ENCODE results near the gene POLE3. TPM values are rescaled to one million over a fixed set of nuclear protein-coding genes. Genes with fewer than 3 reads are reported as not detected.
"Not testable (repeated sequence)": the region's sequence is repeated elsewhere in the genome, so short reads cannot be mapped to it uniquely, and the experiment has no call there.

The POLE3 gene
- total RNA-seq, 1 experiment from 2014 or later = 64.5 TPM

DNA sequence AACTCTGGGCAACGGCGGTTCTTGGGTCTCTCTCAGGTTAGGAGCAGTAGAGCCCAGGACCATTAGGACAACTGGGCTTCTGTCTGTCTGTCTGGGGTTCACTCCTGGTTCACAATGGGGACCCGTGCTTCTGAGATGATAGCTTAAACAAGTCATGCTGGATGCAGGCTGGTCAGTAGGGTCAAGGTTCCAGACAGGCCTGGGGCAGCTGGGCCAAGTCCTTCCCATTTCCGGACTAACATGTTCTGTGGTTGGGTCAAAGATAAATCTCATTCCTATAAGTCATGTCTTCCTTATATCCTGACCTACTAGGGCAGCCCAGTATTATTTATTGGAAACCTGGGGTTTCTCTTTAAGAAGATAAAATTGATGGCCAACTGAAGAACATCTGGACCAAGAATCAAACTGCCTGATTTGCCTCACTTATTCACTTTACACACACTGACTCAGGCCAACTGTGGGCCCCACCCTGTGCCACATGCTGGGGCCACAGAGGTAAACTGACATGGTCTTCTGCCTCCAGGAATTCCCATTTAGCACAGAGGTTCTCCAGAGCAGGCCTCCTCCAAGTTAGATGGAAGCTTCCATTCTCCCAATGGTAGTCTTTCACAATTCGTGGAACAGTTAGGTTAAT is 42.0 kb downstream of the POLE3 start:
- H2AFZ ChIP-seq = no peak overlapping the region
- BruUV-seq (replicated peaks) = no TSS peak
- no peaks in the 10 kb centered on the region for H3K27me3 ChIP-seq (ENCODE audit: insufficient read depth, low read depth)
- no peaks in the 10 kb centered on the region for H3K9me2 ChIP-seq (ENCODE audit: insufficient read depth)
- no peaks in the 10 kb centered on the region; the same call in 1 of the 2 replicates for H4K20me1 ChIP-seq (ENCODE audit: insufficient read depth)
- no peak for DNase-seq
- no peaks in the 10 kb centered on the region for H3K4me1 ChIP-seq (replicated peaks; ENCODE audit: insufficient read depth)
- H3F3A ChIP-seq (ENCODE audit: insufficient read depth, low read depth) = peaks cover 23% of the 10 kb centered on the region; the same call in 1 of the 2 replicates
- ChIA-PET POLR2A (ENCODE audit: unreplicated experiment) (no interaction called here), CTCF (no interaction called here)
- no peaks in the 10 kb centered on the region for H3K9me3 ChIP-seq (ENCODE audit: insufficient read depth, low read depth)
- no peak overlapping the region for H3K4me2 ChIP-seq
- H3K27ac ChIP-seq = no peak overlapping the region
- intact Hi-C loops (cut with micrococcal nuclease; ENCODE audit: unreplicated experiment) = loop anchor here (5.0 kb wide), 1 partner anchor 34 kb away; the partner anchor contains the start of gene ALAD
- no peaks in the 10 kb centered on the region for H3K36me3 ChIP-seq (ENCODE audit: low read depth)
- no peak overlapping the region for H3K4me3 ChIP-seq
- no peak for TF ChIP-seq EZH2 (IDR thresholded peaks at IDR 0.05; ENCODE audit: low read depth)
- TF ChIP-seq, protein P1, sequence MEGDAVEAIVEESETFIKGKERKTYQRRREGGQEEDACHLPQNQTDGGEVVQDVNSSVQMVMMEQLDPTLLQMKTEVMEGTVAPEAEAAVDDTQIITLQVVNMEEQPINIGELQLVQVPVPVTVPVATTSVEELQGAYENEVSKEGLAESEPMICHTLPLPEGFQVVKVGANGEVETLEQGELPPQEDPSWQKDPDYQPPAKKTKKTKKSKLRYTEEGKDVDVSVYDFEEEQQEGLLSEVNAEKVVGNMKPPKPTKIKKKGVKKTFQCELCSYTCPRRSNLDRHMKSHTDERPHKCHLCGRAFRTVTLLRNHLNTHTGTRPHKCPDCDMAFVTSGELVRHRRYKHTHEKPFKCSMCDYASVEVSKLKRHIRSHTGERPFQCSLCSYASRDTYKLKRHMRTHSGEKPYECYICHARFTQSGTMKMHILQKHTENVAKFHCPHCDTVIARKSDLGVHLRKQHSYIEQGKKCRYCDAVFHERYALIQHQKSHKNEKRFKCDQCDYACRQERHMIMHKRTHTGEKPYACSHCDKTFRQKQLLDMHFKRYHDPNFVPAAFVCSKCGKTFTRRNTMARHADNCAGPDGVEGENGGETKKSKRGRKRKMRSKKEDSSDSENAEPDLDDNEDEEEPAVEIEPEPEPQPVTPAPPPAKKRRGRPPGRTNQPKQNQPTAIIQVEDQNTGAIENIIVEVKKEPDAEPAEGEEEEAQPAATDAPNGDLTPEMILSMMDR (conservative IDR thresholded peaks at IDR 0.05) = no peak
- H3K79me2 ChIP-seq (ENCODE audit: low read depth) = no peaks in the 10 kb centered on the region

DNA sequence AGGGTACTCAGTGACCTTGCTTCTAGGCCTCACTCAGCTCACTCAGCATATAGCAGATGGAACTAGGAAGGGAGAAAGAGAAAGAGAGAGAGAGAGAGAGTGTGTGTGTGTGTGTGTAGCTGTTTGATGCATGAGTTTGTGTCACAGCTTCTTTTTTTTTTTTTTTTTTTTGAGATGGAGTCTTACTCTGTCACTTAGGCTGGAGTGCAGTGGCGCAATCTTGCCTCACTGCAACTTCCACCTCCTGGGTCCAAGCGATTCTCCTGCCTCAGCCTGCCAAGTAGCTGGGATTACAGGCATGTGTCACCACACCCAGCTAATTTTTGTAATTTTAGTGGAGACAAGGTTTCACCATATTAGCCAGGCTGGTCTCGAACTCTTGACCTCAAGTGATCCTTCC is 44.8 kb downstream of the POLE3 start:
- H3K27me3 ChIP-seq (ENCODE audit: insufficient read depth, low read depth); H3K9me2 ChIP-seq (ENCODE audit: insufficient read depth); H4K20me1 ChIP-seq (ENCODE audit: insufficient read depth); H3K79me2 ChIP-seq (ENCODE audit: low read depth); H3K4me2 ChIP-seq; H3K36me3 ChIP-seq (ENCODE audit: low read depth); H3K4me3 ChIP-seq; BruUV-seq (replicated peaks); H2AFZ ChIP-seq; H3K27ac ChIP-seq; DNase-seq; H3K9me3 ChIP-seq (ENCODE audit: insufficient read depth, low read depth): not testable (repeated sequence)
- ChIA-PET CTCF (interaction anchor here (0.6 kb wide), 1 partner anchor 1690 kb away, joined by 5 read pairs; no protein-coding TSS in a partner anchor), POLR2A (ENCODE audit: unreplicated experiment) (interaction anchor here (0.6 kb wide), 1 partner anchor 117 kb away, joined by 9 read pairs; no protein-coding TSS in a partner anchor)
- intact Hi-C loops (cut with micrococcal nuclease; ENCODE audit: unreplicated experiment) = loop anchor here (5.0 kb wide), 1 partner anchor 37 kb away; the partner anchor contains the start of gene ALAD
- Histone ChIP-seq H3K4me1 (replicated peaks; ENCODE audit: insufficient read depth) (peaks cover 12% of the 10 kb centered on the region), H3F3A (ENCODE audit: insufficient read depth, low read depth) (peaks cover 14% of the 10 kb centered on the region; the same call in 1 of the 2 replicates)

DNA sequence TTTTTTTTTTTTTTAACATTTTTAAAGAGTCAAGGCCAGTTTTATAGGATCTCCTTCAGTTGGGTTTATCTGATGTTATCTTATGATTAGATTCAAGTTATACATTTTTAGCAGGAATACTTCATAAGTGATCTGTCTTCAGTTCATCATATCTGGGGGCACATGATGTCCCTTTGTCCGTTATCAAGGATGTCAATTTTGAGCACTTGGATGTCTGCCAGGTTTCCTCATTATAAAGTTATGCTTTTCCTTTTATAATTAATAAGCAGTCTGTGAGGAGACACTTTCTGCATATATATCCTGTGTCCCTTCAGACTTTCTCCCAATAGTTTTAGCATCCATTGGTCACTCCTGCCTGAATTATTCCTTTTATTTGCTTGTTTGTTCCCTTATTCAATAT is 45.5 kb downstream of the POLE3 start:
- Histone ChIP-seq H2AFZ (no peak overlapping the region), H3K27me3 (ENCODE audit: insufficient read depth, low read depth) (no peaks in the 10 kb centered on the region), H3K27ac (no peak overlapping the region), H3K36me3 (ENCODE audit: low read depth) (no peaks in the 10 kb centered on the region), H3K4me3 (no peak overlapping the region), H3K9me2 (ENCODE audit: insufficient read depth) (no peaks in the 10 kb centered on the region), H4K20me1 (ENCODE audit: insufficient read depth) (0 out of 2 replicates have a peak, but pooled peaks cover 3% of the 10 kb centered on the region), H3K4me1 (replicated peaks; ENCODE audit: insufficient read depth) (peaks cover 19% of the 10 kb centered on the region), H3F3A (ENCODE audit: insufficient read depth, low read depth) (peaks cover 10% of the 10 kb centered on the region; the same call in 1 of the 2 replicates), H3K9me3 (ENCODE audit: insufficient read depth, low read depth) (no peaks in the 10 kb centered on the region), H3K79me2 (ENCODE audit: low read depth) (no peaks in the 10 kb centered on the region), H3K4me2 (no peak overlapping the region)
- POLR2A ChIA-PET (ENCODE audit: unreplicated experiment) = interaction anchor here (0.6 to 0.7 kb wide), 2 partner anchors 116 to 269 kb away, joined by 4 to 9 read pairs; no protein-coding TSS in a partner anchor
- no peak for DNase-seq
- CTCF ChIA-PET = interaction anchor here (0.6 kb wide), 1 partner anchor 1690 kb away, joined by 5 read pairs; no protein-coding TSS in a partner anchor
- intact Hi-C loops (cut with micrococcal nuclease; ENCODE audit: unreplicated experiment) = loop anchor here (5.0 kb wide), 1 partner anchor 37 kb away; the partner anchor contains the start of gene ALAD
- TF ChIP-seq, protein P1 (conservative IDR thresholded peaks at IDR 0.05) = no peak
- no peak for TF ChIP-seq EZH2 (IDR thresholded peaks at IDR 0.05; ENCODE audit: low read depth)
- no TSS peak for BruUV-seq (replicated peaks)

All from PC-9 (cell line).